Hepatocyte (in vitro differentiated cells): ENCODE measurements around the gene IGFBP1. TPM values are rescaled to one million over a fixed set of nuclear protein-coding genes. Genes with fewer than 3 reads are reported as not detected.

Experiments
- DNase-seq: peaks from one replicate; pipeline ENCODE4 v3.0.0-alpha.2; 2016; ENCODE audit warnings: low spot score
- H2AFZ ChIP-seq: fragments of 200-600 bp; sonication (generic); 2 replicates; pipeline ENCODE4 v1.6.0; 2016; ENCODE audit warnings: antibody characterized with exemption, mild to moderate bottlenecking
- H3K27ac ChIP-seq: fragments of 200-600 bp; sonication (generic); 2 replicates; pipeline ENCODE4 v1.5.1; 2016; ENCODE audit warnings: mild to moderate bottlenecking
- H3K27me3 ChIP-seq: fragments of 200-600 bp; sonication (generic); 2 replicates; pipeline ENCODE4 v1.6.1; 2016
- H3K36me3 ChIP-seq: fragments of 200-600 bp; sonication (generic); replicated peaks from 2 replicates; pipeline ENCODE4 v1.5.1; 2016; ENCODE audit warnings: low read depth; ENCODE audit not compliant: insufficient read depth
- H3K4me1 ChIP-seq: fragments of 200-600 bp; sonication (generic); 2 replicates; pipeline ENCODE4 v1.5.1; 2016; ENCODE audit warnings: mild to moderate bottlenecking, moderate library complexity; ENCODE audit not compliant: insufficient read depth
- H3K4me2 ChIP-seq: fragments of 200-600 bp; sonication (generic); 2 replicates; pipeline ENCODE4 v1.6.0; 2016
- H3K4me3 ChIP-seq: fragments of 200-600 bp; sonication (generic); 2 replicates; pipeline ENCODE4 v1.5.1; 2016; ENCODE audit warnings: mild to moderate bottlenecking
- H3K79me2 ChIP-seq: fragments of 200-600 bp; sonication (generic); 2 replicates; pipeline ENCODE4 v1.6.0; 2017; ENCODE audit warnings: mild to moderate bottlenecking
- H3K9me2 ChIP-seq: fragments of 200-600 bp; sonication (generic); replicated peaks from 2 replicates; pipeline ENCODE4 v1.6.0; 2017; ENCODE audit warnings: mild to moderate bottlenecking; ENCODE audit not compliant: insufficient read depth
- H3K9me3 ChIP-seq: fragments of 200-600 bp; sonication (generic); 2 replicates; pipeline ENCODE4 v1.5.1; 2016; ENCODE audit warnings: low read depth, mild to moderate bottlenecking
- H4K20me1 ChIP-seq: fragments of 200-600 bp; sonication (generic); 2 replicates; pipeline ENCODE4 v1.6.0; 2016; ENCODE audit warnings: mild to moderate bottlenecking; ENCODE audit not compliant: insufficient read depth, poor library complexity, severe bottlenecking
- CTCF ChIP-seq: fragments of 200-600 bp; sonication (generic); IDR thresholded peaks from 2 replicates; pipeline ENCODE4 v1.5.1; 2016; ENCODE audit warnings: antibody characterized with exemption, mild to moderate bottlenecking; ENCODE audit not compliant: poor library complexity
- EZH2 ChIP-seq: fragments of 200-600 bp; sonication (generic); IDR thresholded peaks from 2 replicates; pipeline ENCODE4 v1.6.1; 2016; ENCODE audit warnings: antibody characterized with exemption, mild to moderate bottlenecking, borderline replicate concordance
- EZH2phosphoT487 ChIP-seq: fragments of 200-600 bp; sonication (generic); IDR thresholded peaks from one replicate; pipeline ENCODE4 v1.6.1; 2018; ENCODE audit warnings: antibody characterized with exemption, mild to moderate bottlenecking, low read depth, moderate library complexity; ENCODE audit not compliant: unreplicated experiment, severe bottlenecking
- WGBS: methylation state at CpG from one replicate; pipeline ENCODE4 v1.1.6; 2016; ENCODE audit warnings: low lambda C conversion rate; ENCODE audit errors: missing lambda C conversion rate; 5-methylcytosine and 5-hydroxymethylcytosine counted together
- polyA plus RNA-seq: library from polyadenylated mRNA; unstranded; fragments of >200 nt; fragmentation: Nextera tagmentation; extraction: Ambion mirVana; gene quantifications from 2 replicates; pipeline ENCODE4 v1.2.1, GENCODE V29; 2016
- total RNA-seq: library from RNA; depleted of rRNA; stranded (reverse); fragments of >200 nt; gene quantifications from 2 replicates; pipeline ENCODE4 v1.2.3, GENCODE V29; 2014

The IGFBP1 gene
- total and polyA plus RNA-seq, 2 experiments from 2014 or later: 20.4 to 26.3 TPM

- TF ChIP-seq EZH2phosphoT487 (no peak), EZH2 (no peak), CTCF (no peak)
- no peak overlapping the region for H3K4me2 ChIP-seq
- 87% methylated on average over 8 of the region's 8 CpGs for WGBS
Observed at GRCh38 chr7:45890125-45890901, 2.0 kb downstream of the IGFBP1 start.

GRCh38 chr7:45890902-45891461 lies 2.7 kb downstream of the IGFBP1 start:
- Histone ChIP-seq H3K4me3 (no peak overlapping the region), H3K36me3 (no peaks in the 10 kb centered on the region), H3K9me2 (no peaks in the 10 kb centered on the region), H3K27me3 (peaks cover 35% of the 10 kb centered on the region), H3K4me2 (no peak overlapping the region), H2AFZ (no peak overlapping the region), H3K9me3 (no peaks in the 10 kb centered on the region), H3K27ac (no peak overlapping the region), H4K20me1 (no peaks in the 10 kb centered on the region), H3K79me2 (no peaks in the 10 kb centered on the region), H3K4me1 (peaks cover 17% of the 10 kb centered on the region)
- TF ChIP-seq EZH2: no peak
- no peak for TF ChIP-seq EZH2phosphoT487
- TF ChIP-seq CTCF: peak; percentile 72
- WGBS: 44% methylated on average over 6 of the region's 6 CpGs
- peak; percentile 57 for DNase-seq

More at GRCh38 chr7:45890125-45890901, 2.0 kb downstream of the IGFBP1 start:
- Histone ChIP-seq H3K27ac (no peak overlapping the region), H4K20me1 (no peaks in the 10 kb centered on the region), H3K4me1 (peaks cover 17% of the 10 kb centered on the region), H2AFZ (no peak overlapping the region), H3K27me3 (peaks cover 39% of the 10 kb centered on the region), H3K36me3 (no peaks in the 10 kb centered on the region), H3K9me3 (no peaks in the 10 kb centered on the region), H3K4me3 (no peak overlapping the region), H3K79me2 (no peaks in the 10 kb centered on the region), H3K9me2 (no peaks in the 10 kb centered on the region)
- no peak for DNase-seq

- no peaks in the 10 kb centered on the region for H4K20me1 ChIP-seq
- DNase-seq: no peak
- H3K27ac ChIP-seq: no peak overlapping the region
- no peak for TF ChIP-seq EZH2
- no peak for TF ChIP-seq EZH2phosphoT487
- TF ChIP-seq CTCF: no peak
- H3K4me1 ChIP-seq: peaks cover 17% of the 10 kb centered on the region
- H2AFZ ChIP-seq: no peak overlapping the region
- no peak overlapping the region for H3K4me2 ChIP-seq
- no peaks in the 10 kb centered on the region for H3K9me3 ChIP-seq
- peaks cover 32% of the 10 kb centered on the region for H3K27me3 ChIP-seq
- no peaks in the 10 kb centered on the region for H3K79me2 ChIP-seq
- no peaks in the 10 kb centered on the region for H3K36me3 ChIP-seq
- H3K9me2 ChIP-seq: no peaks in the 10 kb centered on the region
- 76% methylated on average over 10 of the region's 10 CpGs for WGBS
- no peak overlapping the region for H3K4me3 ChIP-seq
Observed at GRCh38 chr7:45891462-45892402, 3.4 kb downstream of the IGFBP1 start.
